Hepatocyte (in vitro differentiated cells): ENCODE measurements around the gene CERS3. TPM values are rescaled to one million over a fixed set of nuclear protein-coding genes. Genes with fewer than 3 reads are reported as not detected.
A peak's percentile ranks its signal among the peaks of the same experiment; 100 is the strongest.

ENCODE experiments used
- DNase-seq: peaks from one replicate; pipeline ENCODE4 v3.0.0-alpha.2; 2016; ENCODE audit warnings: low spot score
- H2AFZ ChIP-seq: fragments of 200-600 bp; sonication (generic); 2 replicates; pipeline ENCODE4 v1.6.0; 2016; ENCODE audit warnings: antibody characterized with exemption, mild to moderate bottlenecking
- H3K27ac ChIP-seq: fragments of 200-600 bp; sonication (generic); 2 replicates; pipeline ENCODE4 v1.5.1; 2016; ENCODE audit warnings: mild to moderate bottlenecking
- H3K27me3 ChIP-seq: fragments of 200-600 bp; sonication (generic); 2 replicates; pipeline ENCODE4 v1.6.1; 2016
- H3K36me3 ChIP-seq: fragments of 200-600 bp; sonication (generic); replicated peaks from 2 replicates; pipeline ENCODE4 v1.5.1; 2016; ENCODE audit warnings: low read depth; ENCODE audit not compliant: insufficient read depth
- H3K4me1 ChIP-seq: fragments of 200-600 bp; sonication (generic); 2 replicates; pipeline ENCODE4 v1.5.1; 2016; ENCODE audit warnings: mild to moderate bottlenecking, moderate library complexity; ENCODE audit not compliant: insufficient read depth
- H3K4me2 ChIP-seq: fragments of 200-600 bp; sonication (generic); 2 replicates; pipeline ENCODE4 v1.6.0; 2016
- H3K4me3 ChIP-seq: fragments of 200-600 bp; sonication (generic); 2 replicates; pipeline ENCODE4 v1.5.1; 2016; ENCODE audit warnings: mild to moderate bottlenecking
- H3K79me2 ChIP-seq: fragments of 200-600 bp; sonication (generic); 2 replicates; pipeline ENCODE4 v1.6.0; 2017; ENCODE audit warnings: mild to moderate bottlenecking
- H3K9me2 ChIP-seq: fragments of 200-600 bp; sonication (generic); replicated peaks from 2 replicates; pipeline ENCODE4 v1.6.0; 2017; ENCODE audit warnings: mild to moderate bottlenecking; ENCODE audit not compliant: insufficient read depth
- H3K9me3 ChIP-seq: fragments of 200-600 bp; sonication (generic); 2 replicates; pipeline ENCODE4 v1.5.1; 2016; ENCODE audit warnings: low read depth, mild to moderate bottlenecking
- H4K20me1 ChIP-seq: fragments of 200-600 bp; sonication (generic); 2 replicates; pipeline ENCODE4 v1.6.0; 2016; ENCODE audit warnings: mild to moderate bottlenecking; ENCODE audit not compliant: insufficient read depth, poor library complexity, severe bottlenecking
- EZH2 ChIP-seq: fragments of 200-600 bp; sonication (generic); IDR thresholded peaks from 2 replicates; pipeline ENCODE4 v1.6.1; 2016; ENCODE audit warnings: antibody characterized with exemption, mild to moderate bottlenecking, borderline replicate concordance
- EZH2phosphoT487 ChIP-seq: fragments of 200-600 bp; sonication (generic); IDR thresholded peaks from one replicate; pipeline ENCODE4 v1.6.1; 2018; ENCODE audit warnings: antibody characterized with exemption, mild to moderate bottlenecking, low read depth, moderate library complexity; ENCODE audit not compliant: unreplicated experiment, severe bottlenecking
- WGBS: methylation state at CpG from one replicate; pipeline ENCODE4 v1.1.6; 2016; ENCODE audit warnings: low lambda C conversion rate; ENCODE audit errors: missing lambda C conversion rate; 5-methylcytosine and 5-hydroxymethylcytosine counted together
- polyA plus RNA-seq: library from polyadenylated mRNA; unstranded; fragments of >200 nt; fragmentation: Nextera tagmentation; extraction: Ambion mirVana; gene quantifications from 2 replicates; pipeline ENCODE4 v1.2.1, GENCODE V29; 2016
- total RNA-seq: library from RNA; depleted of rRNA; stranded (reverse); fragments of >200 nt; gene quantifications from 2 replicates; pipeline ENCODE4 v1.2.3, GENCODE V29; 2014
- TF ChIP-seq, protein P1 (sequence below): fragments of 200-600 bp; sonication (generic); IDR thresholded peaks from 2 replicates; pipeline ENCODE4 v1.5.1; 2016; ENCODE audit warnings: antibody characterized with exemption, mild to moderate bottlenecking; ENCODE audit not compliant: poor library complexity

The CERS3 gene
- total and polyA plus RNA-seq, 2 experiments from 2014 or later, result 0.53 TPM; not detected in 1

DNA sequence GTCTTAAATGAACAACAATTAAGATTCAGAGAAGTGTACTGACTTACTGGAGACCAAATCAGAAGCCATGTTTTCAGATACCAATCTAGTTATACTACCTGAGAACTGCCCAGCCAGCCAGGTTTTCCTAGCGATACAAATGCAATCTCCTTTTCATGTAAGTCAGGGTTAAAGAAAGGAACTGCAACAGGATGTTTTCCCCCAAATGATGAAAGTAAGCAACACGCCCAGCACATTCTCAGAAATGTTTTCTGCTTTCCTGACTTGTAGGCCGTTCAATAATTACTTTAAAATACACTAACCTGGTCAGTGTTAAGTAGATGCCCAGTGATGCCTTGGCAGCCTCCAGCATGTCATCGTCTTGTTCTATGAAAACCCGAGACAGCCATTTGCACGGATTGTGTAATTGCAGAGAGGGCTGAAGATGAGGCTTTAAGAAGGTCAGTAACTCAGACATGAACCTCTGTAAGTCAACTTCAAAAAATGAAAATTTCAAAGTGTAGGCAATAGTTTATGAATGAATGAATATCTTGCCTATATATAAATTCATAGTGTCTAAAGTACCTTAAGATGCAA is 42.9 kb upstream of the CERS3 start:
- Histone ChIP-seq H3K4me3 (no peak overlapping the region), H4K20me1 (no peaks in the 10 kb centered on the region), H3K36me3 (no peaks in the 10 kb centered on the region), H3K27me3 (no peaks in the 10 kb centered on the region), H3K27ac (no peak overlapping the region), H3K4me1 (no peaks in the 10 kb centered on the region), H3K9me2 (no peaks in the 10 kb centered on the region), H3K79me2 (no peaks in the 10 kb centered on the region), H2AFZ (no peak overlapping the region), H3K9me3 (no peaks in the 10 kb centered on the region), H3K4me2 (no peak overlapping the region)
- 96% methylated on average over 6 of the region's 6 CpGs for WGBS
- no peak for DNase-seq
- TF ChIP-seq EZH2 (no peak), EZH2phosphoT487 (no peak)
- TF ChIP-seq, protein P1, sequence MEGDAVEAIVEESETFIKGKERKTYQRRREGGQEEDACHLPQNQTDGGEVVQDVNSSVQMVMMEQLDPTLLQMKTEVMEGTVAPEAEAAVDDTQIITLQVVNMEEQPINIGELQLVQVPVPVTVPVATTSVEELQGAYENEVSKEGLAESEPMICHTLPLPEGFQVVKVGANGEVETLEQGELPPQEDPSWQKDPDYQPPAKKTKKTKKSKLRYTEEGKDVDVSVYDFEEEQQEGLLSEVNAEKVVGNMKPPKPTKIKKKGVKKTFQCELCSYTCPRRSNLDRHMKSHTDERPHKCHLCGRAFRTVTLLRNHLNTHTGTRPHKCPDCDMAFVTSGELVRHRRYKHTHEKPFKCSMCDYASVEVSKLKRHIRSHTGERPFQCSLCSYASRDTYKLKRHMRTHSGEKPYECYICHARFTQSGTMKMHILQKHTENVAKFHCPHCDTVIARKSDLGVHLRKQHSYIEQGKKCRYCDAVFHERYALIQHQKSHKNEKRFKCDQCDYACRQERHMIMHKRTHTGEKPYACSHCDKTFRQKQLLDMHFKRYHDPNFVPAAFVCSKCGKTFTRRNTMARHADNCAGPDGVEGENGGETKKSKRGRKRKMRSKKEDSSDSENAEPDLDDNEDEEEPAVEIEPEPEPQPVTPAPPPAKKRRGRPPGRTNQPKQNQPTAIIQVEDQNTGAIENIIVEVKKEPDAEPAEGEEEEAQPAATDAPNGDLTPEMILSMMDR, result no peak

- 95% methylated on average over 4 of the region's 4 CpGs for WGBS
- TF ChIP-seq, protein P1, result no peak
- TF ChIP-seq EZH2 (no peak), EZH2phosphoT487 (no peak)
- no peaks in the 10 kb centered on the region for H3K27me3 ChIP-seq
- no peaks in the 10 kb centered on the region for H3K9me3 ChIP-seq
- no peaks in the 10 kb centered on the region for H3K4me1 ChIP-seq
- no peak overlapping the region for H3K27ac ChIP-seq
- H3K36me3 ChIP-seq, result no peaks in the 10 kb centered on the region
- no peaks in the 10 kb centered on the region for H3K79me2 ChIP-seq
- no peak overlapping the region for H3K4me3 ChIP-seq
- H4K20me1 ChIP-seq, result no peaks in the 10 kb centered on the region
- no peak for DNase-seq
- H3K9me2 ChIP-seq, result no peaks in the 10 kb centered on the region
- no peak overlapping the region for H2AFZ ChIP-seq
- no peak overlapping the region for H3K4me2 ChIP-seq
Observed at GRCh38 chr15:100570735-100571313, 42.1 kb upstream of the CERS3 start.

- H3K4me3 ChIP-seq, result no peak overlapping the region
- no peaks in the 10 kb centered on the region for H3K4me1 ChIP-seq
- H3K36me3 ChIP-seq, result no peaks in the 10 kb centered on the region
- H3K9me2 ChIP-seq, result no peaks in the 10 kb centered on the region
- 88% methylated on average over 3 of the region's 3 CpGs for WGBS
- H3K27me3 ChIP-seq, result no peaks in the 10 kb centered on the region
- TF ChIP-seq EZH2, result no peak
- no peak for TF ChIP-seq EZH2phosphoT487
- TF ChIP-seq, protein P1, result no peak
- no peak for DNase-seq
- H2AFZ ChIP-seq, result no peak overlapping the region
- no peaks in the 10 kb centered on the region for H4K20me1 ChIP-seq
- peak overlapping the region; percentile 56 for H3K27ac ChIP-seq
- H3K9me3 ChIP-seq, result no peaks in the 10 kb centered on the region
- H3K79me2 ChIP-seq, result no peaks in the 10 kb centered on the region
- H3K4me2 ChIP-seq, result no peak overlapping the region
Observed at GRCh38 chr15:100570275-100570674, 41.5 kb upstream of the CERS3 start.
